HepG2 (cell line): ENCODE measurements around the gene CALD1. TPM values are rescaled to one million over a fixed set of nuclear protein-coding genes. Genes with fewer than 3 reads are reported as not detected.

Experiments
- ATAC-seq: fragments of 200-7000 bp; cut with Tn5 transposase; 3 replicates; pipeline ENCODE4 v1.9.1; 2020; ENCODE audit warnings: mild to moderate bottlenecking, moderate library complexity
- BruUV-seq: library from RNA; stranded (reverse); fragments of 400-500 nt; replicated peaks from 2 replicates; lab custom pipeline; 2021; lab: Mats Ljungman, UMichigan
- CTCF ChIA-PET: fragments of 300-600 bp; formaldehyde crosslinking; extraction: SDS; loops from one replicate; lab custom pipeline; 2021; ENCODE audit warnings: low total read pairs, inconsistent platforms, low intra/inter-chr PET ratio; lab: Yijun Ruan, JAX
- POLR2A ChIA-PET: fragments of 350-600 bp; sonication (Branson Sonifier 250); formaldehyde crosslinking; loops from one replicate; lab custom pipeline; 2020; ENCODE audit warnings: antibody characterized with exemption, inconsistent platforms; lab: Yijun Ruan, JAX
- DNase-seq: peaks from one replicate; pipeline ENCODE4 v3.0.0-alpha.2; 2015; ENCODE audit warnings: low spot score
- FAIRE-seq: peaks from 3 replicates; lab custom pipeline; 2011; peaks lifted over from hg19 to GRCh38; lab: Jason Lieb, UNC
- H2AFZ ChIP-seq: one replicate; pipeline ENCODE4 v1.6.1; 2011; ENCODE audit warnings: low read length, inconsistent platforms
- H3K27ac ChIP-seq: fragments of 300-600 bp; 3 replicates; pipeline ENCODE4 v1.8.0; 2011; ENCODE audit warnings: mixed run types, mild to moderate bottlenecking, mixed read lengths, low read length, inconsistent platforms; ENCODE audit not compliant: insufficient read depth; ENCODE audit errors: extremely low read length
- H3K27me3 ChIP-seq, 2 experiments: fragments of 200-600 bp in 1 of 2; 2 replicates in 1 of 2; 3 replicates in 1 of 2; pipeline versions ENCODE4 v1.6.0 to v1.8.0; 2011; ENCODE audit warnings: low read length in 2 of 2, mild to moderate bottlenecking in 2 of 2, moderate library complexity in 2 of 2, inconsistent platforms in 1 of 2; ENCODE audit not compliant: insufficient read depth in 2 of 2, control insufficient read depth in 1 of 2
- H3K36me3 ChIP-seq, 2 experiments: fragments of 200-600 bp in 1 of 2; replicated peaks in 1 of 2; 2 replicates in 1 of 2; 3 replicates in 1 of 2; pipeline versions ENCODE4 v1.5.1 to v1.8.0; 2011; ENCODE audit warnings: low read length in 2 of 2, inconsistent platforms in 1 of 2; ENCODE audit not compliant: insufficient read depth in 2 of 2, control insufficient read depth in 1 of 2
- H3K4me1 ChIP-seq: 2 replicates; pipeline ENCODE4 v1.5.1; 2012; ENCODE audit warnings: low read length, inconsistent platforms; ENCODE audit not compliant: insufficient read depth
- H3K4me2 ChIP-seq: 2 replicates; pipeline ENCODE4 v1.6.0; 2011; ENCODE audit warnings: low read depth, low read length, inconsistent platforms
- H3K4me3 ChIP-seq, 3 experiments: fragments of 200-600 bp in 1 of 3; sonication (generic), shearing (Covaris generic) in 1 of 3; replicated peaks in 1 of 3; 2 replicates each; pipeline ENCODE4 v1.5.1; 2011 to 2016; ENCODE audit warnings: low read length in 3 of 3, inconsistent platforms in 2 of 3, low read depth in 2 of 3, mild to moderate bottlenecking in 2 of 3, control low read depth in 1 of 3, mixed read lengths in 1 of 3; ENCODE audit not compliant: insufficient read depth in 1 of 3
- H3K79me2 ChIP-seq: one replicate; pipeline ENCODE4 v1.6.1; 2011; ENCODE audit warnings: low read length, inconsistent platforms; ENCODE audit not compliant: insufficient read depth
- H3K9ac ChIP-seq: 2 replicates; pipeline ENCODE4 v1.6.0; 2011; ENCODE audit warnings: mild to moderate bottlenecking, low read depth, low read length, inconsistent platforms; ENCODE audit not compliant: insufficient read depth
- H3K9me3 ChIP-seq: 2 replicates; pipeline ENCODE4 v1.5.1; 2012; ENCODE audit warnings: mild to moderate bottlenecking, low read length
- H4K20me1 ChIP-seq: 2 replicates; pipeline ENCODE4 v1.6.0; 2011; ENCODE audit warnings: inconsistent platforms, mild to moderate bottlenecking, low read length, moderate library complexity; ENCODE audit not compliant: insufficient read depth
- CC2D1A ChIP-seq: sonication (generic); formaldehyde crosslinking; IDR thresholded peaks from 2 replicates; pipeline ENCODE4 v1.8.1; 2023; ENCODE audit warnings: mild to moderate bottlenecking, missing genetic modification reagents
- EHMT2 ChIP-seq: fragments of 200-600 bp; sonication (generic); IDR thresholded peaks from 2 replicates; pipeline ENCODE4 v1.7.0; 2017; ENCODE audit warnings: antibody characterized with exemption, low read depth, low read length, borderline replicate concordance
- FOXO1 ChIP-seq: sonication (generic); formaldehyde crosslinking; IDR thresholded peaks from 2 replicates; pipeline ENCODE4 v1.4.0; 2020; ENCODE audit warnings: missing genetic modification reagents
- GATAD2A ChIP-seq: IDR thresholded peaks from 2 replicates; pipeline ENCODE4 v1.6.1; 2016
- JDP2 ChIP-seq: sonication (generic); formaldehyde crosslinking; IDR thresholded peaks from 2 replicates; pipeline ENCODE4 v1.8.1; 2022; ENCODE audit warnings: missing genetic modification reagents, borderline replicate concordance
- NFIC ChIP-seq: IDR thresholded peaks from 2 replicates; pipeline ENCODE4 v1.6.1; 2012; ENCODE audit warnings: mild to moderate bottlenecking, low read length, inconsistent platforms
- POGZ ChIP-seq: sonication (generic); formaldehyde crosslinking; IDR thresholded peaks from 2 replicates; pipeline ENCODE4 v1.4.0; 2020; ENCODE audit warnings: mild to moderate bottlenecking, missing genetic modification reagents
- RFXANK ChIP-seq: IDR thresholded peaks from 2 replicates; pipeline ENCODE4 v1.6.1; 2016
- RFXAP ChIP-seq: sonication (generic); formaldehyde crosslinking; IDR thresholded peaks from 2 replicates; pipeline ENCODE4 v1.4.0; 2020; ENCODE audit warnings: missing genetic modification reagents, borderline replicate concordance
- SALL1 ChIP-seq: sonication (generic); formaldehyde crosslinking; IDR thresholded peaks from 2 replicates; pipeline ENCODE4 v1.8.0; 2022; ENCODE audit warnings: mild to moderate bottlenecking, missing genetic modification reagents
- SOX13 ChIP-seq, 3 experiments: fragments of 450-650 bp in 1 of 3; sonication (generic) in 1 of 3; formaldehyde crosslinking in 1 of 3; IDR thresholded peaks in 2 of 3; conservative IDR thresholded peaks in 1 of 3; 2 replicates each; pipeline versions ENCODE4 v1.5.0 to v1.6.1; 2016 to 2020; ENCODE audit warnings: antibody characterized with exemption in 1 of 3, mild to moderate bottlenecking in 1 of 3, missing compliant biosample characterization in 1 of 3, missing genetic modification reagents in 1 of 3, moderate library complexity in 1 of 3
- SP2 ChIP-seq: sonication (generic); formaldehyde crosslinking; IDR thresholded peaks from 2 replicates; pipeline ENCODE4 v1.5.1; 2020; ENCODE audit warnings: mild to moderate bottlenecking, missing genetic modification reagents
- ZBTB20 ChIP-seq: sonication (generic); formaldehyde crosslinking; IDR thresholded peaks from 2 replicates; pipeline ENCODE4 v1.8.1; 2023; ENCODE audit warnings: missing genetic modification reagents, low read depth, mild to moderate bottlenecking, borderline replicate concordance
- ZNF224 ChIP-seq: sonication (generic); formaldehyde crosslinking; IDR thresholded peaks from 2 replicates; pipeline ENCODE4 v1.5.0; 2020; ENCODE audit warnings: mild to moderate bottlenecking, missing genetic modification reagents
- ZNF292 ChIP-seq: sonication (generic); formaldehyde crosslinking; IDR thresholded peaks from 2 replicates; pipeline ENCODE4 v1.8.1; 2022; ENCODE audit warnings: mild to moderate bottlenecking, low read depth, missing genetic modification reagents, borderline replicate concordance
- ZNF331 ChIP-seq: sonication (generic); formaldehyde crosslinking; IDR thresholded peaks from 2 replicates; pipeline ENCODE4 v1.4.0; 2020; ENCODE audit warnings: missing genetic modification reagents
- ZNF343 ChIP-seq: sonication (generic); formaldehyde crosslinking; IDR thresholded peaks from 2 replicates; pipeline ENCODE4 v1.4.0; 2020; ENCODE audit warnings: mild to moderate bottlenecking, missing genetic modification reagents
- ZNF350 ChIP-seq: sonication (generic); formaldehyde crosslinking; IDR thresholded peaks from 2 replicates; pipeline ENCODE4 v1.4.0; 2020; ENCODE audit warnings: mild to moderate bottlenecking, low read depth, missing genetic modification reagents, borderline replicate concordance
- ZNF543 ChIP-seq: sonication (generic); formaldehyde crosslinking; IDR thresholded peaks from 2 replicates; pipeline ENCODE4 v1.4.0; 2020; ENCODE audit warnings: mild to moderate bottlenecking, missing genetic modification reagents
- ZNF570 ChIP-seq: sonication (generic); formaldehyde crosslinking; IDR thresholded peaks from 2 replicates; pipeline ENCODE4 v1.4.0; 2020; ENCODE audit warnings: mild to moderate bottlenecking, missing genetic modification reagents, borderline replicate concordance
- WGBS: methylation state at CpG from one replicate; pipeline ENCODE4 v1.1.6; 2017; ENCODE audit warnings: low lambda C conversion rate; 5-methylcytosine and 5-hydroxymethylcytosine counted together
- in situ Hi-C: cut with HindIII; loops from 2 replicates; pipeline ENCODE4 v1.10.0; 2017; ENCODE audit warnings: low pct_unique_long_range_greater_than_20kb; ENCODE audit not compliant: extremely low pct_ligation_motif_present
- intact Hi-C: fragments of 100-400 bp; cut with micrococcal nuclease; formaldehyde crosslinking; loops from one replicate; pipeline ENCODE4 v1.10.0; 2022; ENCODE audit not compliant: unreplicated experiment
- polyA plus RNA-seq, 8 experiments: library from polyadenylated mRNA; depleted of rRNA in 3 of 8; stranded (reverse) in 7 of 8; unstranded in 1 of 8; fragments of >200 nt; fragmentation: Illumina TruSeq in 4 of 8; extraction: Trizol in 4 of 8; gene quantifications; 2 replicates each; pipeline versions ENCODE4 v1.2.1 to v1.2.3, GENCODE V29; 2011 to 2016; ENCODE audit warnings: low read depth in 4 of 8, missing spikeins in 1 of 8, mixed read lengths in 1 of 8; ENCODE audit not compliant: insufficient read depth in 1 of 8
- total RNA-seq, 5 experiments: library from RNA; depleted of rRNA; stranded (reverse); fragments of >200 nt; fragmentation: Illumina TruSeq; extraction: Trizol; gene quantifications; 2 replicates each; pipeline ENCODE4 v1.2.3, GENCODE V29; 2016; ENCODE audit warnings: low read depth in 1 of 5
- TF ChIP-seq, protein P1 (sequence below): sonication (generic); formaldehyde crosslinking; IDR thresholded peaks from 2 replicates; pipeline ENCODE4 v1.8.0; 2022; ENCODE audit warnings: mild to moderate bottlenecking, missing genetic modification reagents, moderate library complexity

The CALD1 gene
- total and polyA plus RNA-seq, 2 of the 13 experiments (the other 11 are each of a cell fraction or from before 2014, with no cell fraction given): 53.0 to 112 TPM

DNA sequence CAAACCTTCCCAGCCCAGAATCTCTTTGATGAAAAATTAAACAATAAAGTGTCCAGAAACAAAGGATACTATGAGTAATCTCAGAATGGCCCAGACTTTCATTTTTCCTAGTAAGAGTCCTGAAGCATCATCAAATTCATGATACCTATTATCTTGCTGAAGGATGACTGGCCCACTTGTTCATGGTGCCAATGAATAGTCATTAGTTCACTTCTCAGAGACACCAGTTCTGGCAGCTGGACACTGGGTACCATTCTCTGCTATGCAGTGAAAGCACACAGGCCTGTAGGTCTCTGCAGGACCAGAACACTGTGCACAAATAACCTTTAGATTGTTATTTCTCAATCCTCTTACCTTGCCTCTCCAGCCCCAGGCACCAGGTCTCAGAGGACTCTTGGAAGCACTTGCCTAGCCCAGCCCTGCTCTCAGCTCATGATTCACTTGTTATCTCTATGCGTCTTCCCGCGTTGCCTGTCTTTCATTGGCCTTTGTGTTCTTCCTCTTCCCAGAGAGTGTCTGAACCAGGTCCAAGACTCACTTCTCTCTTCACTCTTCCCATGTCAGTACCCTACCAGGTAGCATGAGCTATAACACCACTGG lies 108.8 kb downstream of the CALD1 start (continued):
- no peak for TF ChIP-seq ZNF570 (CRISPR knock-in tag)
- TF ChIP-seq, protein P1, sequence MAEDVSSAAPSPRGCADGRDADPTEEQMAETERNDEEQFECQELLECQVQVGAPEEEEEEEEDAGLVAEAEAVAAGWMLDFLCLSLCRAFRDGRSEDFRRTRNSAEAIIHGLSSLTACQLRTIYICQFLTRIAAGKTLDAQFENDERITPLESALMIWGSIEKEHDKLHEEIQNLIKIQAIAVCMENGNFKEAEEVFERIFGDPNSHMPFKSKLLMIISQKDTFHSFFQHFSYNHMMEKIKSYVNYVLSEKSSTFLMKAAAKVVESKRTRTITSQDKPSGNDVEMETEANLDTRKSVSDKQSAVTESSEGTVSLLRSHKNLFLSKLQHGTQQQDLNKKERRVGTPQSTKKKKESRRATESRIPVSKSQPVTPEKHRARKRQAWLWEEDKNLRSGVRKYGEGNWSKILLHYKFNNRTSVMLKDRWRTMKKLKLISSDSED (CRISPR knock-in tag): no peak

DNA sequence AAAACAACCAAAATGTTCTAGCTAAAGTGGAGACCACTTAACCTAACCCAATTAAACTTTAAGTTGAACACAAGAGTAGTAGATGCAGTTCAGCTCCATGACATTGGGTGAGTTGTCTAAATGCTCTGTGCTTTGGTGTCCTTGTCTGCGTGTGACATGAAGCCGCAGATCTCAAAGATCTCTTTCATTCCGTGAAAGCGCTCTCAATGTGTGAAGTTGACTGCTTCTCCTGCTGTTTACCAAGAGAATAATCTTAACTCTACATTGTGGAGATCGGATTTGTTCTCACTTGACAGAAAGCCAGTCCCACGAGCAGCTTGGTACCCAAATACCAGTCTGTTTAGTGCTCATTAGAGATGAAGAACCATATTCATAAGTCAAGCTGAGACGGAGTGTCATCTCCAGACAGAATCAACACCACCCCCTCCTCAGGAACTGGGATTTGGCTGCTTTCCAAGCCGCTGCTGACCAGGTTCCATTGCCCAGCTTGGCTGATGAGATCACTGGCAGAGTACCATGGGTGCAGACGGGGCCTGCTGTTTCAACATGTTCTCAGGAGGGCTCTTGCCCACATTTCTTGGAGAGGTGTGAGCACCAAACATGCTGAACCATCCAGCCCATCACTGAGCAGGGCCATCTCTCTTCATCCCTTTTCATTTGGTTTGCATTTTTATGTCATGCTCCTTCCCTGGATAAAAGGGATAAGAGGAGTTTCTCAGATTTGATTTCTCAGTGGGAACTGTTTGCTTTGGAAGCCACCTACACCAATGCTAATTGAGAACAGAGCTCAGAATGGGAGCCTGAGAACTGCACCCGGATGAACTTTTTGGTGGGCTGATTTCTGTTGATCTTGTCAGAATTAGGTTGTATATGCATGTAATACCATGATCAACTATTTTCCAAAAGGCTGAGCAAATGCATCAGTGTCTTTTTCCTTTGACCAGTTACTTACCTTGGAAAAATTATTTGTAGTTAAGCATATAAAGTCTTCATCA lies 111.1 kb downstream of the CALD1 start:
- no TSS peak for BruUV-seq
- ChIA-PET CTCF (no interaction called here), POLR2A (interaction anchor here (0.6 to 1.8 kb wide), 7 partner anchors 10 to 258 kb away, joined by 3 to 29 read pairs (median 4); partner anchors contain the start of gene TMEM140)
- H3K36me3 ChIP-seq: no peaks in the 10 kb centered on the region
- H4K20me1 ChIP-seq: peaks cover 5% of the 10 kb centered on the region; the same call in 1 of the 2 replicates
- no peaks in the 10 kb centered on the region; a peak in 1 of 5 replicates for H3K27me3 ChIP-seq
- peak overlapping the region; percentile 9 for H2AFZ ChIP-seq
- ATAC-seq (no peak), FAIRE-seq (peak; percentile 51), DNase-seq (peak; percentile 32)
- peaks cover 3% of the 10 kb centered on the region; the same call in 1 of the 2 replicates for H3K9me3 ChIP-seq
- intact Hi-C loops: loop anchor here (5.0 kb wide), 3 partner anchors 52 to 282 kb away; partner anchors contain the start of genes BPGM and CYREN
- in situ Hi-C loops: no loop called here
- H3K9ac ChIP-seq: no peak overlapping the region; the same call in 1 of the 2 replicates
- 52% methylated on average over 7 of the region's 10 CpGs for WGBS
- H3K4me3 ChIP-seq: peak overlapping the region; percentile 2 to 85 (median 77); a peak in 4 of 6 replicates
- H3K79me2 ChIP-seq: peaks cover 39% of the 10 kb centered on the region
- H3K4me2 ChIP-seq: peak overlapping the region; percentile 95
- peak overlapping the region; percentile 84 for H3K27ac ChIP-seq
- peaks cover 63% of the 10 kb centered on the region for H3K4me1 ChIP-seq
- TF ChIP-seq ZBTB20 (CRISPR knock-in tag) (peak; percentile 9; the same call in 1 of the 2 replicates), RFXAP (CRISPR knock-in tag) (no peak), SP2 (no peak), ZNF224 (CRISPR knock-in tag) (no peak), FOXO1 (CRISPR knock-in tag) (no peak), NFIC (peak; percentile 50; the same call in 1 of the 2 replicates), ZNF292 (CRISPR knock-in tag) (peak; percentile 36; the same call in 1 of the 2 replicates), ZNF543 (no peak), RFXANK (CRISPR knock-in tag) (no peak), ZNF350 (CRISPR knock-in tag) (no peak), CC2D1A (CRISPR knock-in tag) (no peak), SALL1 (CRISPR knock-in tag) (peak; percentile 20), EHMT2 (no peak), POGZ (CRISPR knock-in tag) (0 out of 2 replicates have a peak, but pooled peaks have one; percentile 37), JDP2 (CRISPR knock-in tag) (no peak), SOX13 (IDR thresholded peaks at IDR 0.05) (no peak), SOX13 (CRISPR knock-in tag; conservative IDR thresholded peaks at IDR 0.05 in 1 of 2, IDR thresholded peaks at IDR 0.05 in 1 of 2) (peak in 1 of 2 experiments; percentile 21; a peak in 1 of 4 replicates), GATAD2A (CRISPR knock-in tag) (0 out of 2 replicates have a peak, but pooled peaks have one; percentile 20), ZNF343 (CRISPR knock-in tag) (0 out of 2 replicates have a peak, but pooled peaks have one; percentile 14), ZNF331 (CRISPR knock-in tag) (no peak)
